Right lobe of liver (tissue), 4 donors: Measurements from ENCODE around the gene SARS1.

ENCODE experiments used
- CTCF ChIP-seq, 4 donors: fragments of 200-600 bp in 3 of 4; fragments of 450-650 bp in 1 of 4; IDR thresholded peaks; one replicate each; pipeline versions ENCODE4 v1.5.1 to v1.8.0; 2016 to 2022; ENCODE audit warnings: antibody characterized with exemption in 4 of 4, mild to moderate bottlenecking in 2 of 4
- POLR2A ChIP-seq: fragments of 450-650 bp; IDR thresholded peaks from one replicate; pipeline ENCODE4 v1.6.1; 2017; ENCODE audit warnings: antibody characterized with exemption, mild to moderate bottlenecking
- donor health status: DM: no; HTN: no; CAD: no.
- donor health status: DM: no; HTN: no; CAD: no.
- donor health status: DM: no; HTN: yes; CAD: no.

- TF ChIP-seq POLR2A: no peak
- TF ChIP-seq CTCF (IDR thresholded peaks at IDR 0.05): no peak
Measured at GRCh38 chr1:109216662-109217061, 2.9 kb downstream of the SARS1 start.
